ENCODE data around the gene SPTBN5. TPM values are rescaled to one million over a fixed set of nuclear protein-coding genes. Genes with fewer than 3 reads are reported as not detected.

SPTBN5 gene
- total RNA-seq, 4 donors from 2014 or later = 0.17 to 1.2 (median 0.68) TPM

- Histone ChIP-seq H3K27ac (replicated peaks in 1 of 4) (no peak overlapping the region), H3K36me3 (peaks cover 10 to 73% (median 52%) of the 10 kb centered on the region in 4 donors), H3K27me3 (no peaks in the 10 kb centered on the region), H3K4me1 (peaks cover 5 to 17% (median 14%) of the 10 kb centered on the region in 4 donors), H3K9me3 (no peaks in the 10 kb centered on the region), H3K4me3 (no peak overlapping the region)
- intact Hi-C loops (cut with DNase I) = no loop called here
- WGBS = 88% methylated on average over 13 of the region's 13 CpGs
- no peak for TF ChIP-seq POLR2A (IDR thresholded peaks at IDR 0.05; ENCODE audit: low read depth)
- TF ChIP-seq EP300 (IDR thresholded peaks at IDR 0.05) = no peak
- no peak for TF ChIP-seq POLR2AphosphoS5 (IDR thresholded peaks at IDR 0.05)
- TF ChIP-seq CTCF (IDR thresholded peaks at IDR 0.05) = no peak
- no peak for DNase-seq (ENCODE audit: extremely low spot score)
Measured at GRCh38 chr15:41903782-41904181, 9.9 kb upstream of the SPTBN5 start.

DNA sequence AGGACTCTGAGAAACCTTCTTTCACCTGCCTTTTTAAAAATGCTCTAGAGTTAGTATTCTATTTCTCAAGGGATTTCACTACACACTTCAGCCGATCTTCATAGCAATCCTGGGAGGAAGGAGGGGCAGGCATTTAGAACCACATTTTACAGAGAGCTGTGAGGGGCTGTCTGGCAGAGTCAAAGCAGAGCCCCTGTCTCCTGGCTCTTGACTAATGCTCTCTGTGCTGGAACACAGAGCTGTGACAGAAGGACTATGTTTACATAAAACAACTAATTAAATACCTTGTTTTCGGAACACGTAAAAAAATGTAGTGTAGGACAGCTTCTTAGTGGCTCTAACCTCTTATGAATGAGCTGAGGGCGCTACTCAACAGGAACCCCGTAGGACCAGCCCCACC lies 7.6 kb upstream of the SPTBN5 start:
- peaks cover 5 to 17% (median 14%) of the 10 kb centered on the region in 4 donors for H3K4me1 ChIP-seq
- intact Hi-C loops (cut with DNase I) = no loop called here
- peaks cover 7 to 56% (median 37%) of the 10 kb centered on the region in 4 donors for H3K36me3 ChIP-seq
- 94% methylated on average over 5 of the region's 5 CpGs for WGBS
- no peaks in the 10 kb centered on the region for H3K9me3 ChIP-seq
- no peak for DNase-seq (ENCODE audit: extremely low spot score)
- no peak for TF ChIP-seq CTCF (IDR thresholded peaks at IDR 0.05)
- TF ChIP-seq POLR2A (IDR thresholded peaks at IDR 0.05; ENCODE audit: low read depth) = no peak
- no peak for TF ChIP-seq POLR2AphosphoS5 (IDR thresholded peaks at IDR 0.05)
- TF ChIP-seq EP300 (IDR thresholded peaks at IDR 0.05) = no peak
- H3K27me3 ChIP-seq = no peaks in the 10 kb centered on the region
- H3K27ac ChIP-seq (replicated peaks in 1 of 4) = no peak overlapping the region
- no peak overlapping the region for H3K4me3 ChIP-seq

- Histone ChIP-seq H3K4me1 (peaks cover 5 to 17% (median 14%) of the 10 kb centered on the region in 4 donors), H3K36me3 (peaks cover 7 to 49% (median 34%) of the 10 kb centered on the region in 4 donors), H3K27me3 (no peaks in the 10 kb centered on the region), H3K9me3 (no peaks in the 10 kb centered on the region), H3K27ac (replicated peaks in 1 of 4) (no peak overlapping the region), H3K4me3 (no peak overlapping the region)
- no peak for DNase-seq (ENCODE audit: extremely low spot score)
- intact Hi-C loops (cut with DNase I) = no loop called here
- TF ChIP-seq POLR2A (IDR thresholded peaks at IDR 0.05; ENCODE audit: low read depth) (no peak), POLR2AphosphoS5 (IDR thresholded peaks at IDR 0.05) (no peak), EP300 (IDR thresholded peaks at IDR 0.05) (no peak), CTCF (IDR thresholded peaks at IDR 0.05) (no peak)
- WGBS = 91% methylated on average over 17 of the region's 36 CpGs
Measured at GRCh38 chr15:41900526-41901380, 6.9 kb upstream of the SPTBN5 start.

- 82% methylated on average over 6 of the region's 6 CpGs for WGBS
Measured at GRCh38 chr15:41899854-41900442, 6.1 kb upstream of the SPTBN5 start.

More at GRCh38 chr15:41899854-41900442, 6.1 kb upstream of the SPTBN5 start:
- Histone ChIP-seq H3K4me3 (no peak overlapping the region), H3K9me3 (no peaks in the 10 kb centered on the region), H3K27me3 (no peaks in the 10 kb centered on the region), H3K4me1 (peaks cover 8 to 18% (median 16%) of the 10 kb centered on the region in 4 donors), H3K36me3 (peaks cover 7 to 45% (median 31%) of the 10 kb centered on the region in 4 donors), H3K27ac (replicated peaks in 1 of 4) (no peak overlapping the region)
- intact Hi-C loops (cut with DNase I) = no loop called here
- TF ChIP-seq EP300 (IDR thresholded peaks at IDR 0.05) (no peak), POLR2AphosphoS5 (IDR thresholded peaks at IDR 0.05) (no peak), POLR2A (IDR thresholded peaks at IDR 0.05; ENCODE audit: low read depth) (no peak), CTCF (IDR thresholded peaks at IDR 0.05) (no peak)
- no peak for DNase-seq (ENCODE audit: extremely low spot score)

All from esophagus muscularis mucosa (tissue), 4 donors.